MM.1S (cell line): ENCODE measurements around the gene SPATC1L.

ENCODE experiments used
- DNase-seq: peaks from one replicate; pipeline ENCODE4 v3.0.0-alpha.2; 2015
- H2AFZ ChIP-seq: fragments of 300-600 bp; sonication (generic); 2 replicates; pipeline ENCODE4 v1.6.0; 2016; ENCODE audit warnings: antibody characterized with exemption, low read length
- H3F3A ChIP-seq: fragments of 300-600 bp; sonication (generic); 2 replicates; pipeline ENCODE4 v1.6.1; 2016; ENCODE audit warnings: mild to moderate bottlenecking, antibody characterized with exemption, low read length, moderate library complexity, mixed read lengths; ENCODE audit not compliant: insufficient read depth
- H3K27ac ChIP-seq: fragments of 300-600 bp; sonication (generic); 2 replicates; pipeline ENCODE4 v1.5.1; 2016; ENCODE audit warnings: mild to moderate bottlenecking, low read length
- H3K27me3 ChIP-seq: fragments of 300-600 bp; sonication (generic); replicated peaks from 2 replicates; pipeline ENCODE4 v1.6.0; 2016; ENCODE audit warnings: low read length; ENCODE audit not compliant: insufficient read depth
- H3K36me3 ChIP-seq: fragments of 300-600 bp; sonication (generic); replicated peaks from 2 replicates; pipeline ENCODE4 v1.6.1; 2016; ENCODE audit warnings: mild to moderate bottlenecking, low read length, mixed read lengths; ENCODE audit not compliant: insufficient read depth
- H3K4me1 ChIP-seq: fragments of 300-600 bp; sonication (generic); 2 replicates; pipeline ENCODE4 v1.6.1; 2016; ENCODE audit warnings: low read length, mixed read lengths
- H3K4me2 ChIP-seq: fragments of 300-600 bp; sonication (generic); 2 replicates; pipeline ENCODE4 v1.6.0; 2016; ENCODE audit warnings: low read depth, low read length
- H3K4me3 ChIP-seq: fragments of 300-600 bp; sonication (generic); 2 replicates; pipeline ENCODE4 v1.5.1; 2016; ENCODE audit warnings: low read length, mixed read lengths
- H3K79me2 ChIP-seq: fragments of 300-600 bp; sonication (generic); 2 replicates; pipeline ENCODE4 v1.6.1; 2016; ENCODE audit warnings: mixed run types, low read length, mixed read lengths
- H3K9ac ChIP-seq: fragments of 300-600 bp; sonication (generic); 2 replicates; pipeline ENCODE4 v1.6.1; 2016; ENCODE audit warnings: low read length, mixed read lengths
- H3K9me2 ChIP-seq: fragments of 300-600 bp; sonication (generic); replicated peaks from 2 replicates; pipeline ENCODE4 v1.6.1; 2016; ENCODE audit warnings: mild to moderate bottlenecking, low read length, mixed read lengths; ENCODE audit not compliant: insufficient read depth
- H3K9me3 ChIP-seq: fragments of 300-600 bp; sonication (generic); replicated peaks from 2 replicates; pipeline ENCODE4 v1.6.1; 2016; ENCODE audit warnings: mild to moderate bottlenecking, low read length, mixed read lengths; ENCODE audit not compliant: insufficient read depth
- H4K20me1 ChIP-seq: fragments of 300-600 bp; sonication (generic); 2 replicates; pipeline ENCODE4 v1.6.1; 2016; ENCODE audit warnings: mild to moderate bottlenecking, low read length, moderate library complexity, mixed read lengths; ENCODE audit not compliant: insufficient read depth
- EZH2 ChIP-seq: fragments of 300-600 bp; sonication (generic); optimal IDR thresholded peaks from 2 replicates; pipeline ENCODE3; 2017; ENCODE audit warnings: low read depth, mild to moderate bottlenecking, antibody characterized with exemption, low read length, mixed read lengths
- EZH2phosphoT487 ChIP-seq: fragments of 300-600 bp; sonication (generic); IDR thresholded peaks from 2 replicates; pipeline ENCODE4 v1.6.1; 2018; ENCODE audit warnings: antibody characterized with exemption, low read length
- TF ChIP-seq, protein P1 (sequence below): fragments of 300-600 bp; sonication (generic); IDR thresholded peaks from 2 replicates; pipeline ENCODE4 v1.5.1; 2016; ENCODE audit warnings: antibody characterized with exemption, low read length, mixed read lengths

SPATC1L gene

DNA sequence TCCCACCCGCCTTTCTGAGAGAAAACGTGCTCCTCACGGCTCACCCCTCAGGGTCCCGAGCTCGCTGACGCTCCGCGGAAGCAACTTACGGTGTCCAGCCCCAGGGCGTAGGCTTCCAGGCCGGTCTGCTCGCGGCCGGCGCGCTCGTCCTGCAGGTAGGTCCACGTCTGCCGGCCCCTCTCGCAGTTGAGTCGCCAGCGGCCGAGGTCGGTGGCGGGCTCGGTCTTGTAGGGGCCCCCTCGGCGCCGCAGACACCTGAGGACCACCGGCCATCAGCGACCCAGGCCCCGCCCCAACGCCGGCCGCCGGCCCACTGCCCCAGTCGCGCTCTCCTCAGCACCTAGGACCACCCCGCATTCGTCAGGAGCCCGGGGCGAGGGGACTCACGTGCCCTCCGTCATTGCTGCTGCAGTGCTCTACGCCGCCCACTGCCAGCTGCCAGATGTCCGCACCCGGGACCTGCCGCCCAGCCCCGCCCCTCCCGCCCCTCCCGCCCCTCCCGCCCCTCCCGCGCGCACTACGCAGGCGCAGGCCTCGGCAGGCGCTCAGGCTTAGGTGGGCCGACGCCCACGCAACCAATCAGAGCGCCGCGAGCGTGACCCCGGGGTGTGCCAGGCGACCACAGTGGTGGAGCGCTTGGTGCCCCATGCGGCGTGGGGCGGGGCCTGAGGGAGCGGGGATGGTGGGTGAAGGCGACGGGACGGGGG lies 44.2 kb upstream of the SPATC1L start, which contains the start of gene LSS:
TSS of gene LSS (minus strand) at position 430 of the 707 bp plus-strand sequence. CDS start at position 401, 29 bp downstream.
- Histone ChIP-seq H4K20me1 (peaks cover 15% of the 10 kb centered on the region), H3F3A (peaks cover 15% of the 10 kb centered on the region), H3K4me2 (peak within 1 kb of the TSS; percentile 94), H3K4me3 (peak within 1 kb of the TSS; percentile 99), H3K27ac (peak within 1 kb of the TSS; percentile 58; the same call in 1 of the 2 replicates), H3K9me2 (no peaks in the 10 kb centered on the region), H3K4me1 (peaks cover 20% of the 10 kb centered on the region), H2AFZ (peak within 1 kb of the TSS; percentile 83), H3K9me3 (no peaks in the 10 kb centered on the region), H3K36me3 (no peaks in the 10 kb centered on the region), H3K27me3 (no peaks in the 10 kb centered on the region), H3K79me2 (peaks cover 53% of the 10 kb centered on the region), H3K9ac (peak within 1 kb of the TSS; percentile 89)
- TF ChIP-seq EZH2 = no peak
- TF ChIP-seq EZH2phosphoT487 = no peak
- TF ChIP-seq, protein P1, sequence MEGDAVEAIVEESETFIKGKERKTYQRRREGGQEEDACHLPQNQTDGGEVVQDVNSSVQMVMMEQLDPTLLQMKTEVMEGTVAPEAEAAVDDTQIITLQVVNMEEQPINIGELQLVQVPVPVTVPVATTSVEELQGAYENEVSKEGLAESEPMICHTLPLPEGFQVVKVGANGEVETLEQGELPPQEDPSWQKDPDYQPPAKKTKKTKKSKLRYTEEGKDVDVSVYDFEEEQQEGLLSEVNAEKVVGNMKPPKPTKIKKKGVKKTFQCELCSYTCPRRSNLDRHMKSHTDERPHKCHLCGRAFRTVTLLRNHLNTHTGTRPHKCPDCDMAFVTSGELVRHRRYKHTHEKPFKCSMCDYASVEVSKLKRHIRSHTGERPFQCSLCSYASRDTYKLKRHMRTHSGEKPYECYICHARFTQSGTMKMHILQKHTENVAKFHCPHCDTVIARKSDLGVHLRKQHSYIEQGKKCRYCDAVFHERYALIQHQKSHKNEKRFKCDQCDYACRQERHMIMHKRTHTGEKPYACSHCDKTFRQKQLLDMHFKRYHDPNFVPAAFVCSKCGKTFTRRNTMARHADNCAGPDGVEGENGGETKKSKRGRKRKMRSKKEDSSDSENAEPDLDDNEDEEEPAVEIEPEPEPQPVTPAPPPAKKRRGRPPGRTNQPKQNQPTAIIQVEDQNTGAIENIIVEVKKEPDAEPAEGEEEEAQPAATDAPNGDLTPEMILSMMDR = no peak
- DNase-seq = peak; percentile 100

DNA sequence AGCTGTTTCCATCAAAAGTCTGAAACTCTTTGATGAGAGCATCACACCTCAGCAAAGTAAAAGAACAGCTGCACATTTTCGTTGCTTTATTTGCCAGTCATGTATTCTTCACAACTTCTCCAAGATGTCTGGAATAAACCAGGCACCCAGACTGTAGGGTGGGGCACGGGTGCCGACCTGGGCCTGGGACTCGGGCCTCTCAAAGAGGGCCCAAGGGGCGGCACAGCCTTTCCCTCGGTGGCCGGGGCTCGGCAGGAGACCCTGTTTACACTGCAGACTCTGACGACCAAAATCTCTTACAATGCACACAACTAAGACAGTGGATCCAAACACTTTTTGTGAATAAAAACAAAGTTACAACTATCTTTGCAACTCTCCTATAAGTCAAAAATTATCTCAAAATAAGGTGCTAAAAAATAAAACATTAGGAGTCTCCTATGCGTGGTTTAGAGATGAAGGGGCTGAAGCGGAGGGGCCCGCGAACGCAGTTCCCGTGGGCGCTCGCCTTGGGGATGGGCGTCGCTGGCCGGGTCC lies 43.6 kb upstream of the SPATC1L start:
- Histone ChIP-seq H3K27me3 (no peaks in the 10 kb centered on the region), H3K4me1 (peaks cover 20% of the 10 kb centered on the region), H3K27ac (peak overlapping the region; percentile 58; the same call in 1 of the 2 replicates), H3K79me2 (peaks cover 58% of the 10 kb centered on the region), H3K4me2 (peak overlapping the region; percentile 79), H3K9me2 (no peaks in the 10 kb centered on the region), H4K20me1 (peaks cover 16% of the 10 kb centered on the region), H3K4me3 (peak overlapping the region; percentile 99), H3K9ac (peak overlapping the region; percentile 89), H3K36me3 (no peaks in the 10 kb centered on the region), H3F3A (peaks cover 15% of the 10 kb centered on the region), H2AFZ (peak overlapping the region; percentile 81), H3K9me3 (no peaks in the 10 kb centered on the region)
- DNase-seq = peak; percentile 41
- TF ChIP-seq, protein P1 = no peak
- no peak for TF ChIP-seq EZH2
- TF ChIP-seq EZH2phosphoT487 = no peak

DNA sequence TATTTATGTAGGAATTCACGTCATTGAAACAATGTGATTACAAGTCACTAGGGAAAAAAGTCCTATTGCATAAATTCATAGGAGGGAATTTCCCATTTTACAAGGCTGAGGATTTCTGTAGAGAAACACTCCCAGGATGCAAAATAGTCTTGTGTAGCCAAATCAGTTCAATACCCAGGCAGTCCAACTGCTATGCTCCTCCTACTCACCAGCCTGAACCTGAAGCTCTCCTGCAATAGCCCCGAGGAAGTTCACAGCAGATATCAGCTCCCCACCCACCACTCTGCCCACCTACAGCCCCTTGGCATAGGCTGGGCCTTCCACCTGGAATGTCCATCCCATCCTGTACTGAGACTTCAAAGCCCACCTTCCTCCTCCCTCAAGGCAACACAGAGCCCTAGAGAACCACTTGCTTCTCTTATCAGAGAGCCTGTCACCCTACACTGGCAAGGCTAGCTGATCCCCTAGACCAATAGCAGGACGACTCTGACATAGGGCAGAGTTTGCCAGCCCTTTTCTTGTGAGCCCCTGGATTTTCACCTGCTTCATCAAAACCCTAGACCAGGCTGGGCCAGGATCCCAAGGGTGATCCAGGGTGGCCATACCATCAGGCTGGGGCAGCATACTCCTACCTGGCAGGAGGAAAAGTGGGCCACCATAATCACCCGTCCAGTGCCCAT lies 42.8 kb upstream of the SPATC1L start:
- Histone ChIP-seq H3K4me3 (peak overlapping the region; percentile 99), H2AFZ (no peak overlapping the region), H3K79me2 (peaks cover 66% of the 10 kb centered on the region), H3K9me2 (no peaks in the 10 kb centered on the region), H3F3A (peaks cover 15% of the 10 kb centered on the region), H3K9me3 (no peaks in the 10 kb centered on the region), H3K9ac (peak overlapping the region; percentile 89; the same call in 1 of the 2 replicates), H3K27ac (peak overlapping the region; percentile 58; the same call in 1 of the 2 replicates), H3K27me3 (no peaks in the 10 kb centered on the region), H3K4me2 (peak overlapping the region; percentile 79), H4K20me1 (peaks cover 20% of the 10 kb centered on the region), H3K4me1 (peaks cover 20% of the 10 kb centered on the region), H3K36me3 (peaks cover 5% of the 10 kb centered on the region; the same call in 1 of the 2 replicates)
- TF ChIP-seq EZH2 (no peak), EZH2phosphoT487 (no peak)
- TF ChIP-seq, protein P1 = no peak
- peak; percentile 47 for DNase-seq
